Naive thymus-derived CD8-positive, alpha-beta T cell (primary cell): ENCODE results near the gene RPS16. TPM values are rescaled to one million over a fixed set of nuclear protein-coding genes. Genes with fewer than 3 reads are reported as not detected.
"Not testable (repeated sequence)": the region's sequence is repeated elsewhere in the genome, so short reads cannot be mapped to it uniquely, and the experiment has no call there.

Experiments
- ATAC-seq, 2 donors: fragments of 150-1000 bp; cut with Tn5 transposase in 1 of 2; sonication (Bioruptor Pico), chemical (Tn5 transposase) in 1 of 2; 1 replicate in 1 of 2; 2 replicates in 1 of 2; pipeline ENCODE4 v1.10.0; 2021; ENCODE audit warnings: mild to moderate bottlenecking in 2 of 2, moderate library complexity in 2 of 2
- POLR2A ChIA-PET: fragments of 350-600 bp; sonication (Branson Sonifier 250); formaldehyde crosslinking; loops from one replicate; lab custom pipeline; 2021; ENCODE audit warnings: antibody characterized with exemption; lab: Charles Lee
- DNase-seq, 10 donors: peaks; one replicate each; pipeline versions ENCODE4 v3.0.0 to v3.0.0-alpha.2; 2020 to 2022
- H3K27ac Mint-ChIP-seq, 10 donors: one replicate each; pipeline ENCODE4 v1.8.0; 2020 to 2022; ENCODE audit warnings: mild to moderate bottlenecking in 10 of 10, mixed read lengths in 10 of 10, moderate library complexity in 4 of 10, inconsistent platforms in 1 of 10
- H3K27me3 Mint-ChIP-seq, 5 donors: one replicate each; pipeline ENCODE4 v1.8.0; 2021 to 2022; ENCODE audit warnings: mixed read lengths in 5 of 5
- H3K36me3 Mint-ChIP-seq, 3 donors: one replicate each; pipeline ENCODE4 v1.8.0; 2020 to 2022; ENCODE audit warnings: mixed read lengths in 3 of 3, mild to moderate bottlenecking in 2 of 3, inconsistent platforms in 1 of 3
- H3K4me1 Mint-ChIP-seq, 4 donors: one replicate each; pipeline ENCODE4 v1.8.0; 2021 to 2022; ENCODE audit warnings: mixed read lengths in 4 of 4
- H3K4me3 Mint-ChIP-seq, 10 donors: one replicate each; pipeline ENCODE4 v1.8.0; 2020 to 2022; ENCODE audit warnings: mild to moderate bottlenecking in 10 of 10, mixed read lengths in 10 of 10, moderate library complexity in 6 of 10, inconsistent platforms in 1 of 10
- H3K9me3 Mint-ChIP-seq, 9 donors: one replicate each; pipeline ENCODE4 v1.8.0; 2020 to 2022; ENCODE audit warnings: mixed read lengths in 9 of 9, mild to moderate bottlenecking in 3 of 9, inconsistent platforms in 1 of 9, moderate library complexity in 1 of 9
- polyA plus RNA-seq, 3 donors: library from polyadenylated mRNA; unstranded; fragments of 300-500 nt; fragmentation: Illumina TruSeq; gene quantifications; one replicate each; pipeline ENCODE4 v1.2.3, GENCODE V29; 2021
- total RNA-seq, 8 experiments: library from RNA in 2 of 8; stranded (reverse) in 2 of 8; gene quantifications; one replicate each; pipeline ENCODE4 v1.2.3 and lab custom pipeline; 2021 to 2026

RPS16 gene
- 1,000 to 10,000 TPM; 3,730 to 3,760 TPM for total RNA-seq
- polyA plus RNA-seq = 1,000 to 10,000 TPM; 2,588 to 2,812 (median 2,742) TPM
- total RNA-seq (lab: John Stamatoyannopoulos, UW) = 317 to 682 (median 379) reads per million in 6 experiments

GRCh38 chr19:39435499-39436349 is at the start of gene RPS16:
RPS16 (minus strand) TSS chr19:39435949; CDS start chr19:39435895, 54 bp downstream.
- DNase-seq = peak; percentile 97 to 99 (median 98)
- H3K36me3 Mint-ChIP-seq = peaks cover 0 to 36% (median 12%) of the 10 kb centered on the region in 3 donors
- peak within 1 kb of the TSS; percentile 97 to 99 (median 98) for H3K27ac Mint-ChIP-seq
- H3K4me1 Mint-ChIP-seq = peaks cover 21 to 53% (median 40%) of the 10 kb centered on the region in 4 donors
- H3K4me3 Mint-ChIP-seq = peak within 1 kb of the TSS; percentile 95 to 100 (median 100)
- H3K9me3 Mint-ChIP-seq = no peaks in the 10 kb centered on the region
- POLR2A ChIA-PET = interaction anchor here (0.5 to 3.4 kb wide), 47 partner anchors 9 to 1828 kb away, joined by 3 to 106 read pairs (median 5); partner anchors contain the start of genes DLL3, DYRK1B, EID2 and EID2B
- peaks cover 0 to 5% (median 0%) of the 10 kb centered on the region in 5 donors for H3K27me3 Mint-ChIP-seq
- ATAC-seq = peak; percentile 94 to 95

GRCh38 chr19:39483141-39483540 is 47.4 kb upstream of the RPS16 start:
- Mint-ChIP-seq H3K27ac (peak overlapping the region in 2 of 10 donors; percentile 65 to 73), H3K36me3 (peaks cover 0 to 34% (median 0%) of the 10 kb centered on the region in 3 donors), H3K4me3 (peak overlapping the region in 7 of 10 donors; percentile 35 to 93 (median 39)), H3K9me3 (no peaks in the 10 kb centered on the region), H3K4me1 (peaks cover 18 to 36% (median 28%) of the 10 kb centered on the region in 4 donors), H3K27me3 (no peaks in the 10 kb centered on the region)
- DNase-seq (no peak), ATAC-seq (no peak)
- POLR2A ChIA-PET = no interaction called here

GRCh38 chr19:39481676-39482075 is 45.9 kb upstream of the RPS16 start:
- H3K27ac Mint-ChIP-seq = peak overlapping the region; percentile 71 to 98 (median 94)
- POLR2A ChIA-PET = no interaction called here
- no peak for ATAC-seq
- H3K36me3 Mint-ChIP-seq = peaks cover 0 to 28% (median 0%) of the 10 kb centered on the region in 3 donors
- no peaks in the 10 kb centered on the region for H3K27me3 Mint-ChIP-seq
- peaks cover 16 to 36% (median 28%) of the 10 kb centered on the region in 4 donors for H3K4me1 Mint-ChIP-seq
- no peak for DNase-seq
- no peaks in the 10 kb centered on the region for H3K9me3 Mint-ChIP-seq
- peak overlapping the region; percentile 84 to 94 (median 93) for H3K4me3 Mint-ChIP-seq

GRCh38 chr19:39481229-39481545 is 45.4 kb upstream of the RPS16 start:
- Mint-ChIP-seq H3K36me3 (peaks cover 0 to 26% (median 0%) of the 10 kb centered on the region in 3 donors), H3K27ac (peak overlapping the region; percentile 48 to 98 (median 94)), H3K9me3 (no peaks in the 10 kb centered on the region), H3K4me1 (peaks cover 16 to 33% (median 28%) of the 10 kb centered on the region in 4 donors), H3K27me3 (no peaks in the 10 kb centered on the region), H3K4me3 (peak overlapping the region; percentile 84 to 94 (median 93))
- POLR2A ChIA-PET = interaction anchor here (0.5 to 1.2 kb wide), 4 partner anchors 36 to 631 kb away, joined by 3 to 11 read pairs (median 6); partner anchors contain the start of genes HNRNPL, MED29, PAF1 and RPS16
- ATAC-seq (no peak), DNase-seq (no peak)

- Mint-ChIP-seq H3K27ac (peak within 1 kb of the TSS; percentile 85 to 98 (median 95)), H3K9me3 (no peaks in the 10 kb centered on the region), H3K36me3 (peaks cover 0 to 28% (median 0%) of the 10 kb centered on the region in 3 donors), H3K4me3 (peak within 1 kb of the TSS; percentile 84 to 94 (median 93)), H3K27me3 (no peaks in the 10 kb centered on the region), H3K4me1 (peaks cover 16 to 33% (median 28%) of the 10 kb centered on the region in 4 donors)
- POLR2A ChIA-PET = interaction anchor here (0.5 to 1.2 kb wide), 4 partner anchors 35 to 631 kb away, joined by 3 to 11 read pairs (median 6); partner anchors contain the start of genes HNRNPL, MED29, PAF1 and RPS16
- ATAC-seq (peak; percentile 96 to 97), DNase-seq (peak; percentile 92 to 99 (median 95))
Measured at GRCh38 chr19:39480337-39481228, 44.8 kb upstream of the RPS16 start, which contains the start of gene TIMM50. TIMM50 (plus strand) TSS chr19:39480838; CDS start chr19:39480854, 16 bp downstream.

GRCh38 chr19:39479916-39480315 is 44.2 kb upstream of the RPS16 start:
- H3K36me3 Mint-ChIP-seq = peaks cover 0 to 27% (median 0%) of the 10 kb centered on the region in 3 donors
- POLR2A ChIA-PET = interaction anchor here (1.2 kb wide), 3 partner anchors 35 to 89 kb away, joined by 5 to 11 read pairs (median 8); partner anchors contain the start of genes MED29, PAF1, RPS16 and SUPT5H
- no peaks in the 10 kb centered on the region for H3K9me3 Mint-ChIP-seq
- DNase-seq (no peak), ATAC-seq (no peak)
- peaks cover 16 to 36% (median 28%) of the 10 kb centered on the region in 4 donors for H3K4me1 Mint-ChIP-seq
- H3K4me3 Mint-ChIP-seq = peak overlapping the region; percentile 84 to 94 (median 93)
- peak overlapping the region; percentile 85 to 98 (median 95) for H3K27ac Mint-ChIP-seq
- H3K27me3 Mint-ChIP-seq = no peaks in the 10 kb centered on the region

GRCh38 chr19:39479319-39479801 is 43.6 kb upstream of the RPS16 start:
- not testable (repeated sequence) for ATAC-seq
- peak overlapping the region in 8 of 10 donors; percentile 85 to 98 (median 95) for H3K27ac Mint-ChIP-seq

GRCh38 chr19:39475748-39476147 is 40.0 kb upstream of the RPS16 start:
- no peak overlapping the region for H3K4me3 Mint-ChIP-seq
- POLR2A ChIA-PET = interaction anchor here (2.2 to 2.7 kb wide), 2 partner anchors 40 to 57 kb away, joined by 6 to 10 read pairs; partner anchors contain the start of genes EID2B and RPS16
- peaks cover 11 to 20% (median 16%) of the 10 kb centered on the region in 4 donors for H3K4me1 Mint-ChIP-seq
- H3K27ac Mint-ChIP-seq = peak overlapping the region in 4 of 10 donors; percentile 2 to 86 (median 71)
- no peaks in the 10 kb centered on the region for H3K27me3 Mint-ChIP-seq
- DNase-seq = no peak
- peaks cover 6 to 47% (median 12%) of the 10 kb centered on the region in 3 donors for H3K36me3 Mint-ChIP-seq
- no peak for ATAC-seq
- H3K9me3 Mint-ChIP-seq = no peaks in the 10 kb centered on the region

More at GRCh38 chr19:39479319-39479801, 43.6 kb upstream of the RPS16 start:
- POLR2A ChIA-PET, DNase-seq, H3K27me3 Mint-ChIP-seq, H3K9me3 Mint-ChIP-seq: not testable (repeated sequence)
- Mint-ChIP-seq H3K4me1 (peaks cover 16 to 34% (median 30%) of the 10 kb centered on the region in 4 donors), H3K36me3 (peaks cover 0 to 27% (median 0%) of the 10 kb centered on the region in 3 donors), H3K4me3 (peak overlapping the region; percentile 84 to 94 (median 93))

GRCh38 chr19:39474139-39474620 is 38.4 kb upstream of the RPS16 start:
- POLR2A ChIA-PET = interaction anchor here (0.6 to 2.7 kb wide), 5 partner anchors 29 to 71 kb away, joined by 4 to 10 read pairs (median 6); partner anchors contain the start of genes EID2B, RPS16 and SUPT5H
- no peaks in the 10 kb centered on the region for H3K9me3 Mint-ChIP-seq

GRCh38 chr19:39473443-39473960 is 37.8 kb upstream of the RPS16 start:
- POLR2A ChIA-PET = interaction anchor here (1.9 to 2.7 kb wide), 3 partner anchors 38 to 71 kb away, joined by 6 to 10 read pairs (median 7); partner anchors contain the start of genes EID2B and RPS16
- DNase-seq = no peak
- H3K4me1 Mint-ChIP-seq = peaks cover 0 to 14% (median 8%) of the 10 kb centered on the region in 4 donors
- no peaks in the 10 kb centered on the region for H3K9me3 Mint-ChIP-seq
- peaks cover 6 to 69% (median 12%) of the 10 kb centered on the region in 3 donors for H3K36me3 Mint-ChIP-seq
- H3K27ac Mint-ChIP-seq = peak overlapping the region in 6 of 10 donors; percentile 18 to 89 (median 55)
- H3K27me3 Mint-ChIP-seq = no peaks in the 10 kb centered on the region
- no peak overlapping the region for H3K4me3 Mint-ChIP-seq
- peak; percentile 5 to 6 for ATAC-seq

More at GRCh38 chr19:39474139-39474620, 38.4 kb upstream of the RPS16 start:
- peak; percentile 84 to 87 for ATAC-seq
- no peaks in the 10 kb centered on the region for H3K27me3 Mint-ChIP-seq
- peaks cover 0 to 14% (median 8%) of the 10 kb centered on the region in 4 donors for H3K4me1 Mint-ChIP-seq
- no peak overlapping the region for H3K4me3 Mint-ChIP-seq
- peaks cover 6 to 62% (median 12%) of the 10 kb centered on the region in 3 donors for H3K36me3 Mint-ChIP-seq
- DNase-seq = peak; percentile 58 to 87 (median 72)
- peak overlapping the region in 8 of 10 donors; percentile 41 to 89 (median 74) for H3K27ac Mint-ChIP-seq
